MCF 10A (cell line): ENCODE data around the gene PHACTR2. TPM values are rescaled to one million over a fixed set of nuclear protein-coding genes. Genes with fewer than 3 reads are reported as not detected.

Source experiments
- BruUV-seq: library from RNA; stranded (reverse); fragments of 400-500 nt; replicated peaks from 2 replicates; lab custom pipeline; 2021; lab: Mats Ljungman, UMichigan
- CTCF ChIA-PET: fragments of 300-600 bp; sonication (Branson Sonifier 250); formaldehyde crosslinking; extraction: SDS; loops from one replicate; lab custom pipeline; 2021; ENCODE audit warnings: antibody characterized with exemption, inconsistent platforms; lab: Yijun Ruan, JAX
- POLR2A ChIA-PET: fragments of 300-600, 350-650 bp; sonication (Branson Sonifier 250); formaldehyde crosslinking; extraction: SDS; loops from one replicate; lab custom pipeline; 2020; ENCODE audit warnings: antibody characterized with exemption, inconsistent platforms; lab: Yijun Ruan, JAX
- DNase-seq: peaks from one replicate; pipeline ENCODE4 v3.0.0-alpha.2; 2018; ENCODE audit not compliant: unreplicated experiment
- H3K27ac Mint-ChIP-seq: one replicate; pipeline ENCODE4 v1.8.0; 2022; ENCODE audit warnings: mild to moderate bottlenecking, low read depth, mixed read lengths; ENCODE audit not compliant: unreplicated experiment
- H3K27me3 Mint-ChIP-seq: one replicate; pipeline ENCODE4 v1.8.0; 2022; ENCODE audit warnings: mixed read lengths; ENCODE audit not compliant: insufficient read depth, unreplicated experiment
- H3K36me3 Mint-ChIP-seq: one replicate; pipeline ENCODE4 v1.8.0; 2022; ENCODE audit warnings: mild to moderate bottlenecking, moderate library complexity, mixed read lengths; ENCODE audit not compliant: insufficient read depth, unreplicated experiment
- H3K4me1 Mint-ChIP-seq: one replicate; pipeline ENCODE4 v1.8.0; 2022; ENCODE audit warnings: mixed read lengths; ENCODE audit not compliant: insufficient read depth, unreplicated experiment
- H3K4me3 Mint-ChIP-seq: one replicate; pipeline ENCODE4 v1.8.0; 2022; ENCODE audit warnings: mild to moderate bottlenecking, moderate library complexity, mixed read lengths; ENCODE audit not compliant: unreplicated experiment
- H3K9me3 Mint-ChIP-seq: one replicate; pipeline ENCODE4 v1.8.0; 2022; ENCODE audit warnings: mixed read lengths; ENCODE audit not compliant: unreplicated experiment
- CTCF ChIP-seq: fragments of 200-600 bp; IDR thresholded peaks from one replicate; pipeline ENCODE4 v1.8.0; 2022; ENCODE audit warnings: antibody characterized with exemption, mild to moderate bottlenecking; ENCODE audit not compliant: unreplicated experiment
- intact Hi-C: fragments of 100-400 bp; cut with micrococcal nuclease; formaldehyde crosslinking; loops from 2 replicates; pipeline ENCODE4 v1.14.1; 2022
- total RNA-seq: library from RNA; stranded (reverse); gene quantifications from 2 replicates; pipeline ENCODE4 v1.2.3, GENCODE V29; 2022

Gene PHACTR2
- total RNA-seq, 1 experiment from 2014 or later = 34.4 TPM

GRCh38 chr6:143762126-143762525 is 84.4 kb downstream of the PHACTR2 start:
- BruUV-seq = no TSS peak
- Mint-ChIP-seq H3K36me3 (peaks cover 11% of the 10 kb centered on the region), H3K4me1 (no peaks in the 10 kb centered on the region), H3K9me3 (no peaks in the 10 kb centered on the region), H3K27ac (no peak overlapping the region), H3K4me3 (no peak overlapping the region), H3K27me3 (no peaks in the 10 kb centered on the region)
- no peak for TF ChIP-seq CTCF
- intact Hi-C loops = no loop called here
- DNase-seq = no peak
- CTCF ChIA-PET = interaction anchor here (0.5 to 0.7 kb wide), 3 partner anchors 85 to 1321 kb away, joined by 3 read pairs; no protein-coding TSS in a partner anchor
- POLR2A ChIA-PET = no interaction called here

DNA sequence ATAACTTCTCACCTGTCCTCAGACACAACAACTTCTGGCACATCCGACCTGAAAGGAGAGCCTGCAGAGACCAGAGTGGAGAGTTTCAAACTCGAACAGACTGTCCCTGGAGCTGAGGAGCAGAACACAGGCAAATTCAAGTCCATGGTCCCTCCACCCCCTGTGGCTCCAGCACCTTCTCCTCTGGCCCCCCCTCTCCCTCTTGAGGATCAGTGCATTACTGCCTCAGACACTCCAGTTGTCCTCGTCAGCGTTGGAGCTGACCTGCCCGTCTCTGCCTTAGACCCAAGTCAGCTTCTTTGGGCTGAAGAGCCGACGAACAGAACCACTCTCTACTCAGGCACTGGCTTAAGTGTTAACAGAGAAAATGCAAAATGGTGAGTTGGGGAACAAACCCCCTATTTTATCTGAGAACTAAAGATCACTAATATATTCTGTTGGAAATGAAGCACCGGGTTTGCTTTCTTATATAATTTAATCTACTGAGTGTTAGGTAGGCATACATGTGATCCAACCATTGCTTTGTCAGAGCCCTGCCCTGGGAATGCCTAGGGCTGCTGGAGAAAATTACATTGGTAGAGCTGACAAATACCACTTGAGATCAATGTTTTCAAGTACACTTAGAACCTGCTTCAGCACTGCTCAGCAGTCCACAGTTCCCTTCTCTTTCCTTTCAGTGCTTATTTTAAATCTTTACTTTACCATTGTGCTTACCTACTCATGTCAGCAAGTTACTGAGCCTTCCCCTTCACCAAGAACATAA is 87.8 kb downstream of the PHACTR2 start:
- BruUV-seq = no TSS peak
- no peak for DNase-seq
- Mint-ChIP-seq H3K9me3 (no peaks in the 10 kb centered on the region), H3K27ac (no peak overlapping the region), H3K36me3 (peaks cover 19% of the 10 kb centered on the region), H3K4me3 (no peak overlapping the region), H3K4me1 (no peaks in the 10 kb centered on the region), H3K27me3 (no peaks in the 10 kb centered on the region)
- ChIA-PET CTCF (no interaction called here), POLR2A (no interaction called here)
- TF ChIP-seq CTCF = no peak
- intact Hi-C loops = no loop called here

GRCh38 chr6:143766185-143766553 is 88.4 kb downstream of the PHACTR2 start:
- no peaks in the 10 kb centered on the region for H3K9me3 Mint-ChIP-seq
- BruUV-seq = no TSS peak
- no peak overlapping the region for H3K27ac Mint-ChIP-seq
- peaks cover 24% of the 10 kb centered on the region for H3K36me3 Mint-ChIP-seq
- TF ChIP-seq CTCF = no peak
- no peaks in the 10 kb centered on the region for H3K27me3 Mint-ChIP-seq
- no peaks in the 10 kb centered on the region for H3K4me1 Mint-ChIP-seq
- intact Hi-C loops = no loop called here
- DNase-seq = no peak
- POLR2A ChIA-PET = no interaction called here
- CTCF ChIA-PET = no interaction called here
- no peak overlapping the region for H3K4me3 Mint-ChIP-seq

DNA sequence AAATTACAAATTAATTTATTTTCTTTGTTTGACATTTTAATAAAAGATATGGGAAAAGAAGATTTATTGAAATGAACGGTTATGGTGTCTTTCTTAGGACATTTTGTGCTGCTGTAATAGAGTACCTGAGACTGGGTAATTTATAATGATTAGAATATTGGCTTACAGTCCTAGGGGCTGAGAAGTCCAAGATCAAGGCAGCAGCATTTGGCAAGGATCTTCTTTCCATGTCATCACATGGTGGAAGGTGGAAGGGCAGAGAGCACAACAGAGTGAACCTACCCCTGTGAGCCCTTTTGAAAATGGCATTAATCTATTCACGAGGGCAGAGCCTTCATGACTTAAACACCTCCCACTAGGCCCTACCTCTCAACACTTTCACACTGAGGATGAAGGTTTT is 89.7 kb downstream of the PHACTR2 start:
- intact Hi-C loops = no loop called here
- TF ChIP-seq CTCF = no peak
- POLR2A ChIA-PET = no interaction called here
- Mint-ChIP-seq H3K4me1 (no peaks in the 10 kb centered on the region), H3K36me3 (peaks cover 30% of the 10 kb centered on the region), H3K4me3 (no peak overlapping the region), H3K27me3 (no peaks in the 10 kb centered on the region), H3K27ac (no peak overlapping the region), H3K9me3 (no peaks in the 10 kb centered on the region)
- CTCF ChIA-PET = no interaction called here
- no peak for DNase-seq
- BruUV-seq = no TSS peak
